Measurements from ENCODE around the gene ZCCHC10. TPM values are rescaled to one million over a fixed set of nuclear protein-coding genes. Genes with fewer than 3 reads are reported as not detected.
"Not testable (repeated sequence)": the region's sequence is repeated elsewhere in the genome, so short reads cannot be mapped to it uniquely, and the experiment has no call there.

The ZCCHC10 gene
- total RNA-seq, 1 donor from 2014 or later: 13.3 TPM

DNA sequence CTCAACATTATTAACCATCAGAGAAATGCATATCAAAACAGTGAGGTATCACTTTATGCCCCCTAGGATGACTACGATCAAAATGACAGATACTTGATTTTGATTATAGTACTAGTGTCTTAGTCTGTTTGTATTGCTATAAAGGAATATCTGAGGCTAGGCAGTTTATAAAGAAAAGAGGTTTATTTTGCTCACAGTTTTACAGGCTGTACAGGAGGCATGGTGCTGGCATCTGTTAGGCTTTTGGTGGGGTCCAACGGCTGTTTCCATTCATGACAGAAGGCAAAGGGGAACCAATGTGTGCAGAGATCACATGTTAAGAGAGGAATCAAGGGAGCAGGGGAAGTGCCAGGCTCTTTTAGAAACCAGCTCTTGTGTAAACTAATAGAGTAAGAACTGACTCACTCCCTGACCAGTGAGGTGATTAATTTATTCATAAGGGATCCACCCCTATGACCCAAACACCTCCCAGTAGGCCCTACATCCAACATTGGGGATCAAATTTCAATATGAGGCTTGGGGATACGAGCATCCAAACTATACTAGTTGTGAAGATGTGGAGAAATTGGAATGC is 46.9 kb downstream of the ZCCHC10 start:
- peak; percentile 92 for DNase-seq (ENCODE audit: low read depth)

GRCh38 chr5:132976852-132977251 is 49.5 kb downstream of the ZCCHC10 start:
- no peak for DNase-seq (ENCODE audit: low read depth)

- DNase-seq (ENCODE audit: low read depth): not testable (repeated sequence)
Measured at GRCh38 chr5:132972436-132972828, 53.9 kb downstream of the ZCCHC10 start.

DNA sequence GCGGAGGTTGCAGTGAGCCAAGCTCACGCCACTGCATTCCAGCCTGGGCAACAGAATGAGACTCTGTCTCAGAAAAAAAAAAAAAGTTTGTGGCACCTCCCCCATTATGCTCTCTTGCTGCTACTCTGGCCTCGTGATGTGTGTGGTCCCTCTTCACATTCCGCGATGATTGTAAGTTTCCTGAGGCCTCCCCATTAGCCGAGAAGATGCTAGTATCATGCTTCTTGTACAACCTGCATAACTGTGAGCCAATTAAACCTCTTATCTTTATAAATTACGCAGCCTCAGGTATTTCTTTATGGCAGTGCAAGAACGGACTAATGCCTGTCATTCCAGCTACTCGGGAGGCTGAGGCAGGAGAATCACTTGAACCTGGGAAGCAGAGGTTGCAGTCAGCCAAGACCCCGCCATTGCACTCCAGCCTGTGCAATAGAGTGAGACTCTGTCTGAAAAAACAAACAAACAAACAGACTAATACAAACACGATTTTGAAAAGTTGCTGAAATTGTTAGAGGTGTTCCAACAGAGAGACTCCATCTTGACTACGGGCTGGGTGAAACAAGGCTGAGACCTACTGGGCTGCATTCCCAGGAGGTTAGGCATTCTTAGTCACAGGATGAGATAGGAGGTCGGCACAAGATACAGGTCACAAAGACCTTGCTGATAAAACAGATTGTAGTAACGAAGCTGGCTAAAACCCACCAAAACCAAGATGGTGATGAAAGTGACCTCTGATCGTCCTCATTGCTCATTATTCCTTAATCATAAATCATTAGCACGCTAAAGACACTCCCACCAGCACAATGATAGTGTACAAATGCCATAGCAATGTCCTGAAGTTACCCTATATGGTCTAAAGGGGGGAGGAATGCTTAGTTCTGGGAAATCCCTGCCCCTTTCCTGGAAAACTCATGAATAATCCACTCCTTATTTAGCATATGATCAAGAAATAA is 54.6 kb downstream of the ZCCHC10 start:
- no peak for DNase-seq (ENCODE audit: low read depth)

- DNase-seq (ENCODE audit: low read depth): no peak
Measured at GRCh38 chr5:132965120-132965519, 61.2 kb downstream of the ZCCHC10 start.

- DNase-seq (ENCODE audit: low read depth): peak; percentile 81
Measured at GRCh38 chr5:132963171-132964104, 62.9 kb downstream of the ZCCHC10 start, which contains the start of gene AFF4. AFF4 (minus strand) TSS chr5:132963634; CDS start chr5:132937189, 26,445 bp downstream.

DNA sequence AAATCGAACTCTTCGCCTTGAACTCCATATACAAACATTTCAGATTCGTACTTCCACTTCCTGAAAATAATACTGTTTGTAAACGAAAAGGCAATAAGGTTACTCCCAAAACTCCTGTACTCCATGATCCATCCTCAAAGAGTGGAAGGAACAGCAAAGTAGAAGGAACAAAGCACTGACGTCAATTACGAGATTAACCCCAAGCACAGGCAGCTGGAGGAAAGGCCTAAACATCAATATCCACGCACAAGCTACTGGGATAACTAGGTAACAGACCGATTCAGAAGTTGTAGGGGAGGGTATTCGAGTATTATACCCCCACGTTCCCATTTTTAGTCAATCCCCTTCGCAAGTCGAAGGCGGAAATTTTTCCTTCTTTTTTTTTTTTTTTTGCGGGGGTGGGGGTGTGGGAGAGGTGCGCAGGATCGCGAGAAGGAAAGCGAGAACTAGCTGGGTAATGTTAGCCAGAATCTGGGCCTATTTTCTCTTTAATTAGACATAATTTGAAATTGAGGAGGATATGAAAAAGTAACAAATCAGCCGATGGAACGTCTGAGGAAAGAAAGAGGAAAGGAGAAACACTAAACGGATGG is 63.8 kb downstream of the ZCCHC10 start:
- peak; percentile 69 for DNase-seq (ENCODE audit: low read depth)

DNA sequence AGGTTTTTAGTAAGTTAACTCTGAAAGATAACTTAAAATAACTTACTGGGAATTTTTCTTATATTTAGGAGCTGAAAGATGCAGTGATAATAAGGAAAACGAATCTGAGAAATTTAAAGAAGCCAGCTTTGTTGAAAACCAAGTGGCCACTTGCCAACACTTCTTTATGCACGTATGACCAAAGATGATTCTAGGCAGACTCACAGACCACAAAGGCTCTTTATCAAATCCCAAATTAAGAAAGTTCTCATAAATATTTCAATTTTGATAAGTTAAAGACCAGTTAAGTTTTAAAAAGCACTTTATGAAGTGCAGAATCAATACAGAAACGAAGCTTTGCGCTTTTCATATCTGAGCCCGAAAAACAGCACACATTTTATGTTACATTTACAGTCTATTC is 64.5 kb downstream of the ZCCHC10 start:
- DNase-seq (ENCODE audit: low read depth): peak; percentile 40

- DNase-seq (ENCODE audit: low read depth): peak; percentile 74
Measured at GRCh38 chr5:132961123-132961815, 65.1 kb downstream of the ZCCHC10 start.

GRCh38 chr5:132956166-132956799 is 70.1 kb downstream of the ZCCHC10 start:
- DNase-seq (ENCODE audit: low read depth): not testable (repeated sequence)

DNA sequence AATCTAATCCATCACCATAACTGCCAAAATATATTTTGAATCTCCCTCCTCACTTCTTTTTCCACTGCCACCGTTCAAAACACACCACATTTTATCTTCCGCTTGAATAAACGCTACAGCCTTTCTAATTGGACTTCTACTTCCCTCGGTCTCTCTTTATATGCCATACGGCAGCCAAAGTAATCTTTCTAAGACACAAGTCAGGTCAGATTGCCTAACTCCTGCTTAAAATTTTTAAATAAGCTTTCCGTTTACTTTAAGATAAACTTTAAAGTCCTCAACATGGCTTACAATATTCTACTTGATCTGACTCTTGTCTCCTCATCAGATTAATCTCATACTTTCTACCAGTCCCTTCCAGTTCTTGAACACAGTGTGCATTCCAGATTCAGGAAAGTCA is 72.6 kb downstream of the ZCCHC10 start:
- DNase-seq (ENCODE audit: low read depth): no peak

DNA sequence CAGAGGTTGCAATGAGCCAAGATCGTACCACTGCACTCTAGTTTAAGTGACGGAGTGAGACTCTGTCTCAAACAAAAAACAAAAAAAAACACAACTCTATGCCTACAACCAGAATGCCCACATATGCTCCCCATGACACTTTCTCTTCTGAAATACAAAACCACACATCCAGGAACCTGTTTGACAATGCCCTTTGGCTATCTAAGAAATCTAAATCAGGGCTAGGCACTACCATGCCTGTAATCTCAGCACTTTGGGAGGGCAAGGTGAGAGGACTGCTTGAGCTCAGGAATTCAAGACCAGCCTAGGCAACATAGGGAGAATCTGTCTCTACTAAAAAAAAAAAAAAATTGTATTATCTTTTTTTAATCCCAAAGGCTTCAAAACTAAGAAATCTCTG is 73.5 kb downstream of the ZCCHC10 start:
- no peak for DNase-seq (ENCODE audit: low read depth)

GRCh38 chr5:132951897-132952296 is 74.5 kb downstream of the ZCCHC10 start:
- no peak for DNase-seq (ENCODE audit: low read depth)

GRCh38 chr5:132949136-132949535 is 77.2 kb downstream of the ZCCHC10 start:
- DNase-seq (ENCODE audit: low read depth): no peak

GRCh38 chr5:132947671-132948070 is 78.7 kb downstream of the ZCCHC10 start:
- no peak for DNase-seq (ENCODE audit: low read depth)

Other genes starting within 250 kb of the ZCCHC10 start
- 76.9 and 116 TPM in 2 replicates for gene SEPTIN8, start 249.3 kb downstream of the ZCCHC10 start, total RNA-seq
- gene SOWAHA, start 213.2 kb downstream of the ZCCHC10 start, total RNA-seq: 0.45 TPM in 1 of 2 replicates, not detected in the other
- gene SHROOM1, start 195.9 kb downstream of the ZCCHC10 start, total RNA-seq: 3.3 and 4.5 TPM in 2 replicates
- gene GDF9, start 160.1 kb downstream of the ZCCHC10 start, total RNA-seq: 0.15 and 0.17 TPM in 2 replicates
- 60.6 and 117 TPM in 2 replicates for gene UQCRQ, start 159.9 kb downstream of the ZCCHC10 start, total RNA-seq
- 0.15 TPM in 1 of 2 replicates, not detected in the other for gene LEAP2, start 152.9 kb downstream of the ZCCHC10 start, total RNA-seq
- 48.6 and 95.0 TPM in 2 replicates for gene AFF4, start 62.9 kb downstream of the ZCCHC10 start, total RNA-seq
- gene HSPA4, start 25.5 kb upstream of the ZCCHC10 start, total RNA-seq: 213 and 240 TPM in 2 replicates

Measured in renal cortical epithelial cell (primary cell).